GM21515 (cell line): ENCODE results near the gene LIMK2.
"Not testable (repeated sequence)": the region's sequence is repeated elsewhere in the genome, so short reads cannot be mapped to it uniquely, and the experiment has no call there.

Source experiments
- ATAC-seq: cut with Tn5 transposase; IDR thresholded peaks from one replicate; pipeline ENCODE4 v1.9.1; 2021; ENCODE audit not compliant: unreplicated experiment

The LIMK2 gene

GRCh38 chr22:31211862-31212730 is at the start of gene LIMK2:
Gene LIMK2, plus strand, starts transcription at chr22:31212298. Its CDS starts 111 bp downstream, at chr22:31212409.
- peak; percentile 86 for ATAC-seq

GRCh38 chr22:31170971-31171370 is 41.1 kb upstream of the LIMK2 start:
- no peak for ATAC-seq

- not testable (repeated sequence) for ATAC-seq
Observed at GRCh38 chr22:31171734-31172133, 40.4 kb upstream of the LIMK2 start.

GRCh38 chr22:31173386-31174145 is 38.5 kb upstream of the LIMK2 start:
- ATAC-seq = no peak

- ATAC-seq = no peak
Observed at GRCh38 chr22:31176923-31177322, 35.2 kb upstream of the LIMK2 start.

DNA sequence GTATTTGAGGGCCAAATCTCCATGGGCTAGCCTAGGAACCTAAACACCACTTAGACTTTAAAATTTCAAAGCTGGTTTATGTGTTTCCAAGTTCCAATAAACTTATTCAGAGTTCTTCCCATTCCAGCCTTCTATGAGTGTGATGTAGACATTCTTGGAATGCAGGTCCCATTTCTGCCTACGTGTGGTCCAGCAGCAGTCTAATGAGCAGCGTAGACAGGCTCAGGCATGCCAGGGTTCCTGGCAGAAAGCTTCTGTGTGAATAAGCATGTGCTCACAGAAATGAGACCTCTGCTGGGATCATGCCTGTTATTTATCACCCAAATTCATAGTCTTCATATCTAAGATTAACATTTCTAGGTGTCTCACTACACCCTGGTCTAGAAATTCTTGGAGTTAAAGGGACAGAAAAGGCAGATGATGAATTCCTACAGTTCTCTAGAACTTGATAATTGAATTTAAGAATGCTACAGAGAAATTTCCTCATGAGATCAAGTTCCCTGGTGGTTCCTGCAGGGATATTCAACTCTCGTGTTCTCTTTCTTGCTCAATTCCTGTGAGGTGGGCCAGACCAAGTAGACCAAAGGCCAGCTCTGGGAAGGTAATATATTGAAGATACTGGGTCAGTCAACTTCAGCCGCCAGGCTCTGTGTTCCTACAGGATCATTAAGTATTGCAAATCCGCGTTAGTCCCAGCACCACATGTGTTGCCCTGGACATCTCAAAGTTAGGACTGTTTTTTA is 34.5 kb upstream of the LIMK2 start:
- no peak for ATAC-seq

DNA sequence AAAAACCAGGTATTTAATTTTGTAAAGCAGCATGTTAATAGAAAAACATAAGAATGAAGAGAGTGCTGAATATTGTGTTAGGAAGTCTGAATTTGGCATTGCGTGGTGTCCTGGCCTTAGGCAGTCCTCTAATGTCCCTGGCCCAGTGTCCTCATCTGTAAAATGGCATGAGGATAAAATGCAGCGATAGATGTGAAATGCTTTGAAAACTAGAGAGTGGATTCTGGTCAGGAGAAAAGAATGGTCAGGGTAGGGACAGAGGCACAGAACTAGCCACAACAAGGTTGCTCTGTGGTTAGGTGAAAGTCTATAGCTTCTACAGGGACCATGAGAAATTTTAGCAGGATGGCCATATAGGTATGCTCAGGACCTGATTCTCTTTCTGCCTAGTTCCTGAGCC is 33.2 kb upstream of the LIMK2 start:
- no peak for ATAC-seq

DNA sequence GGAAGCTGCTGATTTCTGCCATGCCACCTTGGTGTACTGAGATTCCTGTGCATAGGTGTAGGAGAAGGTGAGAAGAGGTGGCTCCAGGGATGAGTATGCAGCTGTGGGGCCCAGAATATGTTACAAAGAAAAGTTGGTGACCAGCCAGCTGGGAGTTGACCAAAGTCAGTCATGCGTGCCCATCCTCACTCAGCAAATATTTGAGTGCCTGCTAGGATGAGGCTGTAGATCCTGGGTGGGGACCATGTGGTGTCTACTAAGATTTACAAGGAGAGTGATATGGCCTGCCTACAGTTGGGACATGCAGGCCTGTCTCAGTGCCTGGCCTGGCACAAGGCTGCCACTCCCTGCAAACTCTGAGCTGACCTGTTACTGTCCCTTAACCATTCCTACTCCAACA is 32.8 kb upstream of the LIMK2 start:
- no peak for ATAC-seq

DNA sequence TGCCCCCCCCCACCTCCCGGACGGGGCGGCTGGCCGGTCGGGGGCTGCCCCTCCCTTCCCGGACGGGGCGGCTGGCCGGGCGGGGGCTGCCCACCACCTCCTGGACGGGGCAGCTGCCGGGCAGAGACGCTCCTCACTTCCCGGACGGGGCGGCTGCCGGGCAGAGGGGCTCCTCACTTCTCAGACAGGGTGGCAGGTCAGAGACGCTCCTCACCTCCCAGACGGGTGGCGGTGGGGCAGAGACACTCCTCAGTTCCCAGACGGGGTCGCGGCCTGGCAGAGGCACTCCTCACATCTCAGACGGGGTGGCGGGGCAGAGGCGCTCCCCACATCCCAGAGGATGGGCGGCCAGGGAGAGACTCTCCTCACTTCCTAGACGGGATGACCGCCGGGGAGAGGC is 28.1 kb upstream of the LIMK2 start:
- no peak for ATAC-seq

DNA sequence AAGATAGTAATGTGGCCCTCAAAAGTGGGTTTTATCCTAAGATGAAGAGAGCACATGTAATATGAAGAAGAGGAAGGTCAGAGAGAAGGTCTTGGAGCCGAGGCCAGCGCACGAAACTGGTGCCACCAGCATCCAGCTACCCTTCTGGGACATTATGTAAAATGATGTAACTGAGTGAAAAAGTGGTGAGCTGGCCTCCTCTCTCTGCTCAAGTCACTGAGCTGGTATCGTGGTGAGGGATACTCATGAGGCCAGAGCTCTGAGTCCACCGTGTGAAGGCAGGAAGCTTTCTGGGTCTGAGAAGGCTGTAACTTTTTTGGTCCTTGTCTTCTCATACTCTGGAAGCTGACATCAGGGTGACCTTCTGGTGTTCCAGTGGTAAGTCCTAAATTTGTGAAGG is 27.0 kb upstream of the LIMK2 start:
- no peak for ATAC-seq

GRCh38 chr22:31187627-31188026 is 24.5 kb upstream of the LIMK2 start:
- ATAC-seq = no peak

DNA sequence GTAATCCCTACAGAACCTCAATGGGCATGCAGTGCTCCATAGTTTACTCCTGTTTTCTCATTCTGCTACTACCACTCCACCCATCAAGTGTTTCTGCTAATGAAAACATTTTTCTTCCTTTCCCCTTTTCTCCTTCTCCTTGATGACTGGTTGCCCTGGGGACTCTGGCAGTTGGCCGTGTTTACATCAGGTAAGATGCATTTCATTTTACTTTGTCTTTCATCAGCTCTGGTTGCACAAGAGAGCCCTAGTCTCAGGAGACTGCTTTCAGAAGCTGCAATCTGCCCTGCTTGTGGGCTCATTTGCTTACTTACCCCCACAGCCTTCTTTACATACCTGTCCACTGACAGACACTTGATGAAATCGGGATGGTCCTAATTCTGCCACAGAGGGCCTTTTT is 19.6 kb upstream of the LIMK2 start:
- no peak for ATAC-seq

DNA sequence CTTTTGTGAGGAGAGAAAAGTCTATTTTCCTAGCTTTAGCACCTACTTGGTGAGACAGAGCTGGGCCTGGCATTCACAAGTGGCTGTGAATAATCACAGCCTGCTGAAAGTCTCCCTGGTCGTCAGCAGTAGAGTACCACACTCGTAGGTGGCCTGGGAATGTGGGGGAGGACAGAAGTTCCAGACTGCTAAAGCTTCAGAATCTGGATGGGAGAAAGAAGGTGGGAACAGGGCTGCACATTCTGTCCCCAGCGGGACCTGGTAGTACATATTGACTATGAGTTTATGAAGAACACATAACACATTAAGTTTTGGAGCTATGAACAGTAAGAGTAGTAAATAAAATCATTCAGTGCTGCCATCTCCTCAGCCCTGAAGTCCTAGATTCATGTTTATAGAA is 19.0 kb upstream of the LIMK2 start:
- ATAC-seq = no peak

DNA sequence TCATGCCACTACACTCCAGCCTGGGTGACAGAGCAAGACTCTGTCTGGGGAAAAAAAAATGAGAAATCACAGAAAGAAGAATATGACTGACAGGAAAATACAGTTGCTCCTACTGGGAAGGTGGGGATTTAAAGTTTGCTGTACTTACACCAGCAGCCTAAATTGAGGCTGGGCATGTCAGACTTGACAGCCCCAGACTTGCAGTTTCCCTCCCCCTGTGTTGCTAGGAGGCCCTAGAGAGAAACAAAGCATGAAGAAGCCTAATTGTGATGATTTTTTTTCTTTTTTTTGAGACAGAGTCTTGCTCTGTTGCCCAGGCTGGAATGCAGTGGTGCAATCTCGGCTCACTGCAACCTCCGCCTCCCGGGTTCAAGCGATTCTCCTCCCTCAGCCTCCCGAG is 17.4 kb upstream of the LIMK2 start:
- not testable (repeated sequence) for ATAC-seq

DNA sequence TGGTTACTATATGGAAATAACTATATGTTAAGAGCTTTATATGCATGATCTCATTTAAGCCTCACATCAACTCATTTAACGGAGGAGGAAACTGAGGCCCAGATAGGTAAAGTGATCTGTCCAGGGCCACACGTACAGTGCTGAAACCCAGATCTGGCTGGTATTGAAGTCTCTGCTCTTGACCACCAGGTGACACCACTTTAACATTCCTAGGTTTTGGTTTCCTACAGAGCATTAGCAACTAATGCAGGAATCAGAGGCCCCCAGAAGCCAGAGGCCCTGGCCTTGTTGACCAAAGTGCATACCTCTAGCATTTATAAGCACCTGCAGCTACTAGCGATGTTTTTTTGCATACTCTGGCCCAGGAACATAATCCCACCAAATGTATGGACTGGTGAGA is 12.9 kb upstream of the LIMK2 start:
- no peak for ATAC-seq

DNA sequence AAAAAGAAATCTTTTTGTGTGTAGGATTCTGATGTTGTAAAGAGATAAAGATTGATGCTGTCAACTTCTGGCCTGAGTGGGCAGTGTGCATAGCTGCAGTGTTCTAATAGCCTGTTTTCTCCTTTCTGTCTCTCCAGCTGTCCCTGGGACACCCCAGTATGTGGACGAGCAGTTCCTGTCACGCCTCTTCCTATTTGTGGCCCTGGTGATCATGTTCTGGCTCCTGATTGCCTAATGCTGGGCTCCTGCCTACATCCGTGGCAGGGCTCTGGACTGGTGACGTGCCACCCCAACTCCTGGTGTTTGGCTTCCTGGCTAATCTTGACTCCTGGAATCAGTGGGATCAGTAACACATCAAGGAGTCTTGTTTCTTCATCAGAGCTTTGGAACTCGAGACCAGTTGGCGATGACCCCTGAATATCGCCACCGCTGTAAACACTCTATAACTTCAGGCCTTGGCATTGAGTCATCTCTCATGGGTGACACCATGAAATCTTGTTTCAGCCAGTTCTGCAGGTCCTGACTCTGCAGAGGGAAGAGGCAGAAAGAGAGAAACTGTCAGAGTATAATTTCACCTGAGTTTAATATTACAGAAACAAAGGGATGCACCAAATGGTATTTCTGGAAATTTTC is 7.6 kb upstream of the LIMK2 start:
- ATAC-seq = not testable (repeated sequence)

DNA sequence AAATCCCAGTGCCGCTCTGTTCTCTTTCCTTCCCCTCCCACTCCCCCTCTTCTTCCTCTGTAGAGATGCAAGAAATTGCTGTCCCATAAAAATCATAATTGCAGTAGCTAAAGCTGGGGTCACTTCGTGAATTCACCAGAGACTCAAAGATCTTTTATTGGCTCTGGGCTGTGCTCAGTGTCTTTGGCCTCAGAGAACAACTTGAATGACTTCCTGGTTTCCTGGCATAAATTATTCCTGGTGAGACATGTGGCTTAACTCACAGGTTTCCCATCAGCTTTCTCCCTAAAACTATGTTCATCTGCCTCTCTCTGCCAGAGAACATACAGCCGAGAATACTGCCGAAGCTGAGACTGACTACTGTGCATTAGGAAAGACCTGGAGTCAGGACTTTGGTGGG is 7.0 kb upstream of the LIMK2 start:
- ATAC-seq = not testable (repeated sequence)

DNA sequence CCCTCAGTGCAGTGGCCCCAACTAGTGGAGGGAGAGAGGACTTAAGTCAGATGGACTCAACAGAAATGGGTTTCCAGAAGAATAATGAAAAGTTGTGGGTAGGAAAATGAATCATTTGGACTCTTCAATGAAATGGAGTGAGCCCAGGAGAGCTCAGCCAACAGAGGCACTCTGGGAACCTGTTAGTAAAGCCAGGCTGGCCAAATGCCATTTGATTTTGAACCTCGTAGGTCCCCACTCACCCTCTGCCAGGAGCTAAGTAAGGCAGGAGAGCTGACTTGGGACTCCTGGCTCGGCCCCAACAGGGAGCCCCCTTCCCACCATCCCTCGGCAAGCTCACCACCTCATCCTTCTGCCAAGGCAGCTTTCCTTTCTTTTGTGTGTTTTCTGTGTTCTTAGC is 5.6 kb upstream of the LIMK2 start:
- ATAC-seq = not testable (repeated sequence)

DNA sequence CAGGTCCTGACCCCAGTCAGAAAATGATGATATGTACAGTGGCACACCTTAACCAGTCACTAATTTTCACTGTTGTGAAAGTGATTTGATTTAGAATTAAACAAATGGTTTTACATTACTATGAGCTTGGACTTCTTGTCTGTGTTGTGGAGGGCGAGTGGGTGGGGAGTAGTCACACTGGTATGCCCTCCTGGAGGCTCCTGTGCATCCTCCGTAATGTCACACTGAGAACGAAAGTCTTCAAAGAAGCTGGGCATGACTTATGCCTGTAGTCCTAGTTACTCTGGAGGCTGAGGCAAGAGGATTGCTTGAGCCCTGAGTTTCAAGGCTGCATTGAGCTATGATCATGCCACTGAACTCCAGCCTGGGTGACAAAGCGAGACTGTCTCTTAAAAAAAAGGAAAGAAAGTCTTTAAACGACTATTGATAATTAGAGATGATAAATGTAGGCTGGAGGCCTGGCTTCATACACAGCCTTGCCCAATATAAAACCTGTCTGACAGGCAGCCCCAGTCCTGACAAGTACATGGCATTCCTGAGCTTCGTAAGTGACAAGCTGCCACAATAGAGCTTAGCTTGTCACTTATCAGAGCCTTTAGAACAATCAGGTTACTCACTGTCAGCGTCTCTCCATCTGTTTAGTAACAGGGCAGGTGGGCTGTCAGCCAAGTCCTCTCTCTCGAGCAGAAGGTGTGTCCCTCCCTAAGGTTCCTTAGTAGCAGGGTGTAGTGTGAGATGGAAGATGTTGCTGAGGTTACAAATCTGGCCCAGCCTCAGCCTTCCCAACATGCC is 5.0 kb upstream of the LIMK2 start:
- no peak for ATAC-seq
